OCI-LY7 (cell line): ENCODE data around the gene HSPA4L. TPM values are rescaled to one million over a fixed set of nuclear protein-coding genes. Genes with fewer than 3 reads are reported as not detected.

ENCODE experiments used
- BruUV-seq: library from RNA; stranded (reverse); fragments of 400-500 nt; replicated peaks from 2 replicates; lab custom pipeline; 2021; lab: Mats Ljungman, UMichigan
- CTCF ChIA-PET: fragments of 300-600 bp; sonication (Branson Sonifier 250); formaldehyde crosslinking; loops from one replicate; lab custom pipeline; 2022; ENCODE audit warnings: antibody characterized with exemption; ENCODE audit not compliant: unreplicated experiment; lab: Charles Lee
- POLR2A ChIA-PET: fragments of 300-600 bp; sonication (Branson Sonifier 250); formaldehyde crosslinking; loops from one replicate; lab custom pipeline; 2022; ENCODE audit warnings: antibody characterized with exemption; lab: Charles Lee
- DNase-seq: peaks from one replicate; pipeline ENCODE4 v3.0.0-alpha.2; 2015; ENCODE audit warnings: low spot score
- H2AFZ ChIP-seq: fragments of 200-600 bp; sonication (generic), shearing (Covaris generic); 2 replicates; pipeline ENCODE4 v1.6.1; 2014; ENCODE audit warnings: mild to moderate bottlenecking, antibody characterized with exemption, low read length, moderate library complexity
- H3K27ac ChIP-seq: fragments of 200-600 bp; sonication (generic); 2 replicates; pipeline ENCODE4 v1.5.1; 2014; ENCODE audit warnings: mixed run types, low read depth, mild to moderate bottlenecking, moderate library complexity, low read length, inconsistent platforms; ENCODE audit not compliant: poor library complexity, severe bottlenecking
- H3K36me3 ChIP-seq: fragments of 200-600 bp; sonication (generic); 2 replicates; pipeline ENCODE4 v1.6.1; 2014; ENCODE audit warnings: mild to moderate bottlenecking, antibody characterized with exemption, low read length, moderate library complexity, mixed read lengths; ENCODE audit not compliant: insufficient read depth
- H3K4me1 ChIP-seq: fragments of 200-600 bp; sonication (generic); 2 replicates; pipeline ENCODE4 v1.5.1; 2014; ENCODE audit warnings: mild to moderate bottlenecking, low read length; ENCODE audit not compliant: insufficient read depth, poor library complexity, severe bottlenecking
- H3K4me2 ChIP-seq: fragments of 200-600 bp; sonication (generic); 2 replicates; pipeline ENCODE4 v1.6.1; 2014; ENCODE audit warnings: mild to moderate bottlenecking, low read length
- H3K4me3 ChIP-seq: fragments of 200-600 bp; sonication (generic); 2 replicates; pipeline ENCODE4 v1.5.1; 2014; ENCODE audit warnings: mild to moderate bottlenecking, low read depth, low read length; ENCODE audit not compliant: poor library complexity, severe bottlenecking
- H3K79me2 ChIP-seq: fragments of 200-600 bp; sonication (generic); 2 replicates; pipeline ENCODE4 v1.6.1; 2016; ENCODE audit warnings: low read depth, mild to moderate bottlenecking, low read length, moderate library complexity, mixed read lengths; ENCODE audit not compliant: insufficient read depth
- H3K9me2 ChIP-seq: fragments of 200-600 bp; sonication (generic); 2 replicates; pipeline ENCODE4 v1.6.1; 2016; ENCODE audit warnings: mild to moderate bottlenecking, low read length, mixed read lengths; ENCODE audit not compliant: insufficient read depth
- H3K9me3 ChIP-seq: fragments of 200-600 bp; sonication (generic); 2 replicates; pipeline ENCODE4 v1.6.1; 2014; ENCODE audit warnings: mild to moderate bottlenecking, mixed run types, low read length, mixed read lengths
- H4K20me1 ChIP-seq: fragments of 200-600 bp; sonication (generic); 2 replicates; pipeline ENCODE4 v1.6.1; 2014; ENCODE audit warnings: mild to moderate bottlenecking, antibody characterized with exemption, low read length, moderate library complexity, mixed read lengths; ENCODE audit not compliant: insufficient read depth
- EZH2phosphoT487 ChIP-seq: fragments of 200-600 bp; sonication (generic); IDR thresholded peaks from 2 replicates; pipeline ENCODE4 v1.6.1; 2018; ENCODE audit warnings: low read depth, borderline replicate concordance, mild to moderate bottlenecking, mixed run types, antibody characterized with exemption, low read length, moderate library complexity, mixed read lengths
- intact Hi-C: fragments of 100-400 bp; cut with micrococcal nuclease; formaldehyde crosslinking; loops from one replicate; pipeline ENCODE4 v1.10.0; 2022; ENCODE audit not compliant: unreplicated experiment
- total RNA-seq, 2 experiments: library from RNA; depleted of rRNA in 1 of 2; stranded (reverse); fragments of >200 nt in 1 of 2; shearing (Covaris generic) in 1 of 2; gene quantifications; 2 replicates each; pipeline ENCODE4 v1.2.3, GENCODE V29; 2014 to 2022
- TF ChIP-seq, protein P1 (sequence below): fragments of 200-600 bp; sonication (generic); conservative IDR thresholded peaks from 2 replicates; pipeline ENCODE4 v1.5.1; 2014; ENCODE audit warnings: mild to moderate bottlenecking, antibody characterized with exemption, low read length, moderate library complexity, mixed read lengths

Gene HSPA4L
- total RNA-seq, 2 experiments from 2014 or later = not detected

DNA sequence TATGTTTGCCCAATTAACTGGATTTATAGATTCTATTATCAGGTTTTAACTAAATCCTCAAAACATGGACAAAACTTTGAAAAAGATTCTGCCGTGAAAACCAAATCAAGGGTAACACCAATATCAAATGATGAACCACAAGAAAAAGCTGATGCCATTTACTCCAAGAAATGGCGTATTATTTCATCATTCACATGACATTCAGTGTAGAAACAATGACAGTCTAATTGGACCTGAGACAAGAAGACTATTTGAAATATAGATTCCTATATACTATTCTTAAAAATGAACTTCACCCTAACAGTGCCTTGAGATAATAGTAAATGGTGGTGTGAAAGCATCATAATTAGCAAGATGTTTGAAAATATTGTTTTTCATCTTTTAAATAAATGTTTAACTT is 47.1 kb upstream of the HSPA4L start:
- H4K20me1 ChIP-seq = no peaks in the 10 kb centered on the region
- intact Hi-C loops = no loop called here
- H3K27ac ChIP-seq = no peak overlapping the region
- BruUV-seq = no TSS peak
- no peak for DNase-seq
- no peaks in the 10 kb centered on the region for H3K9me2 ChIP-seq
- no peak overlapping the region for H3K4me2 ChIP-seq
- H3K36me3 ChIP-seq = no peaks in the 10 kb centered on the region
- no peaks in the 10 kb centered on the region for H3K79me2 ChIP-seq
- TF ChIP-seq, protein P1, sequence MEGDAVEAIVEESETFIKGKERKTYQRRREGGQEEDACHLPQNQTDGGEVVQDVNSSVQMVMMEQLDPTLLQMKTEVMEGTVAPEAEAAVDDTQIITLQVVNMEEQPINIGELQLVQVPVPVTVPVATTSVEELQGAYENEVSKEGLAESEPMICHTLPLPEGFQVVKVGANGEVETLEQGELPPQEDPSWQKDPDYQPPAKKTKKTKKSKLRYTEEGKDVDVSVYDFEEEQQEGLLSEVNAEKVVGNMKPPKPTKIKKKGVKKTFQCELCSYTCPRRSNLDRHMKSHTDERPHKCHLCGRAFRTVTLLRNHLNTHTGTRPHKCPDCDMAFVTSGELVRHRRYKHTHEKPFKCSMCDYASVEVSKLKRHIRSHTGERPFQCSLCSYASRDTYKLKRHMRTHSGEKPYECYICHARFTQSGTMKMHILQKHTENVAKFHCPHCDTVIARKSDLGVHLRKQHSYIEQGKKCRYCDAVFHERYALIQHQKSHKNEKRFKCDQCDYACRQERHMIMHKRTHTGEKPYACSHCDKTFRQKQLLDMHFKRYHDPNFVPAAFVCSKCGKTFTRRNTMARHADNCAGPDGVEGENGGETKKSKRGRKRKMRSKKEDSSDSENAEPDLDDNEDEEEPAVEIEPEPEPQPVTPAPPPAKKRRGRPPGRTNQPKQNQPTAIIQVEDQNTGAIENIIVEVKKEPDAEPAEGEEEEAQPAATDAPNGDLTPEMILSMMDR = no peak
- no peak for TF ChIP-seq EZH2phosphoT487
- H2AFZ ChIP-seq = no peak overlapping the region
- H3K4me1 ChIP-seq = no peaks in the 10 kb centered on the region
- H3K9me3 ChIP-seq = no peaks in the 10 kb centered on the region
- no peak overlapping the region for H3K4me3 ChIP-seq
- ChIA-PET CTCF (no interaction called here), POLR2A (interaction anchor here (0.7 to 1.2 kb wide), 4 partner anchors 8 to 23 kb away, joined by 3 to 4 read pairs (median 4); no protein-coding TSS in a partner anchor)

DNA sequence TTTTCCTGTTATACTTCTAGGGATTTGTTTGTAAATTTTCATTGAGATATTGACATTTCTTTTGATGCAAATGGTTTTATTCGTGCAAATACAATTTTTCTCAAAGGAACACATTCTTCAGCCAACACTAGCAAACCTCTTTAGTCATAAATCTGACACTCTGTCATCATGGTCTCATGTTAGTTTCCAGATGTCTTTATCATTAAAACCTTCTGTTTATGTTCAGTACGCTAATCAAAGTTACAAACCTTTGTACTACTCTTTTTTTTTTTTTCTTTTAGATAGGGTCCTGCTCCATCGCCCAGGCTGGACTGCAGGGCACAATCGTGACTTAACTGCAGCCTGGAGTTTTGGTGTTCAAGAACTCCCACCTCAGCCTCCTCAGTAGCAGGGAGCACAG is 44.8 kb upstream of the HSPA4L start:
- BruUV-seq = no TSS peak

DNA sequence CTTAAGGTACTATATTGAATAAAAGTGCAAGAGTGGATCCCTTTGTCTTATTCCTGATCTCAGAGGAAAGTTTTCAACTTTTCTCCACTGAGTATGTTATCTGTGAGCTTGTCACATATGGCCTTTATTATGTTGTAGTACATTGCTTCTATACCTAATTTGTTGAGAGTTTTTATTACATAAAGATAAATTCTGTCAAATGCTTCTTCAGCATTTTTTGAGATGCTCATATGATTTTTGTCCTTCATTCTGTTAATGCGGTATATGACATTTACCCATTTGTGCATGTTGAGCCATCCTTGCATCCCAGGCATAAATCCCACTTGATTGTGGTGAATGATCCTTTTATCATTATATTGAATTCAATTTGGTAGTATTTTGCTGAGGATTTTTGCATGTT is 40.9 kb upstream of the HSPA4L start:
- intact Hi-C loops = no loop called here
- TF ChIP-seq, protein P1 = no peak
- no peak for TF ChIP-seq EZH2phosphoT487
- Histone ChIP-seq H3K27ac (no peak overlapping the region), H4K20me1 (no peaks in the 10 kb centered on the region), H2AFZ (no peak overlapping the region), H3K4me1 (no peaks in the 10 kb centered on the region), H3K4me3 (no peak overlapping the region), H3K4me2 (no peak overlapping the region), H3K36me3 (no peaks in the 10 kb centered on the region), H3K9me2 (no peaks in the 10 kb centered on the region), H3K79me2 (no peaks in the 10 kb centered on the region), H3K9me3 (no peaks in the 10 kb centered on the region)
- ChIA-PET POLR2A (no interaction called here), CTCF (no interaction called here)
- no peak for DNase-seq
- BruUV-seq = no TSS peak

More for the DNA sequence above, 44.8 kb upstream of the HSPA4L start:
- Histone ChIP-seq H4K20me1 (no peaks in the 10 kb centered on the region), H3K4me3 (no peak overlapping the region), H3K4me1 (no peaks in the 10 kb centered on the region), H3K79me2 (no peaks in the 10 kb centered on the region), H2AFZ (no peak overlapping the region), H3K27ac (no peak overlapping the region), H3K9me2 (no peaks in the 10 kb centered on the region), H3K9me3 (no peaks in the 10 kb centered on the region), H3K36me3 (no peaks in the 10 kb centered on the region), H3K4me2 (no peak overlapping the region)
- TF ChIP-seq EZH2phosphoT487 = no peak
- DNase-seq = no peak
- ChIA-PET CTCF (no interaction called here), POLR2A (interaction anchor here (0.6 kb wide), 1 partner anchor 11 kb away, joined by 3 read pairs; no protein-coding TSS in a partner anchor)
- intact Hi-C loops = no loop called here
